Measurements from ENCODE around the gene BANK1. TPM values are rescaled to one million over a fixed set of nuclear protein-coding genes. Genes with fewer than 3 reads are reported as not detected.

Gene BANK1
- total RNA-seq, 2 experiments from 2014 or later = 0.06 to 0.10 TPM

- no peaks in the 10 kb centered on the region for H3K36me3 Mint-ChIP-seq (ENCODE audit: low read depth)
- CTCF ChIA-PET = no interaction called here
- H3K9me3 Mint-ChIP-seq = no peaks in the 10 kb centered on the region
- no peak for DNase-seq
- no peak overlapping the region for H3K27ac Mint-ChIP-seq
- H3K4me3 Mint-ChIP-seq = no peak overlapping the region
- no peaks in the 10 kb centered on the region for H3K4me1 Mint-ChIP-seq
- peaks cover 12% of the 10 kb centered on the region for H3K27me3 Mint-ChIP-seq
- POLR2A ChIA-PET = no interaction called here
These were observed 41.3 kb downstream of the BANK1 start for GRCh38 chr4:101831816-101832215.

GRCh38 chr4:101833480-101833879, 43.0 kb downstream of the BANK1 start:
- no peak overlapping the region for H3K4me3 Mint-ChIP-seq
- H3K9me3 Mint-ChIP-seq = no peaks in the 10 kb centered on the region
- no peak for DNase-seq
- ChIA-PET CTCF (no interaction called here), POLR2A (no interaction called here)
- no peaks in the 10 kb centered on the region for H3K4me1 Mint-ChIP-seq
- H3K27me3 Mint-ChIP-seq = peaks cover 13% of the 10 kb centered on the region
- H3K36me3 Mint-ChIP-seq (ENCODE audit: low read depth) = no peaks in the 10 kb centered on the region
- H3K27ac Mint-ChIP-seq = no peak overlapping the region

- Mint-ChIP-seq H3K4me3 (no peak overlapping the region), H3K36me3 (ENCODE audit: low read depth) (no peaks in the 10 kb centered on the region), H3K9me3 (no peaks in the 10 kb centered on the region), H3K4me1 (no peaks in the 10 kb centered on the region), H3K27ac (no peak overlapping the region), H3K27me3 (peaks cover 13% of the 10 kb centered on the region)
- ChIA-PET POLR2A (no interaction called here), CTCF (no interaction called here)
- no peak for DNase-seq
These were observed 44.8 kb downstream of the BANK1 start for GRCh38 chr4:101835121-101835904.

GRCh38 chr4:101843054-101843453, 52.5 kb downstream of the BANK1 start:
- H3K4me1 Mint-ChIP-seq = no peaks in the 10 kb centered on the region
- H3K27me3 Mint-ChIP-seq = peaks cover 1% of the 10 kb centered on the region
- CTCF ChIA-PET = no interaction called here
- no peaks in the 10 kb centered on the region for H3K36me3 Mint-ChIP-seq (ENCODE audit: low read depth)
- no peak for DNase-seq
- POLR2A ChIA-PET = no interaction called here
- no peak overlapping the region for H3K4me3 Mint-ChIP-seq
- no peak overlapping the region for H3K27ac Mint-ChIP-seq
- H3K9me3 Mint-ChIP-seq = no peaks in the 10 kb centered on the region

GRCh38 chr4:101846550-101846949, 56.0 kb downstream of the BANK1 start:
- Mint-ChIP-seq H3K9me3 (no peaks in the 10 kb centered on the region), H3K27ac (no peak overlapping the region), H3K4me3 (no peak overlapping the region), H3K4me1 (no peaks in the 10 kb centered on the region), H3K27me3 (no peaks in the 10 kb centered on the region), H3K36me3 (ENCODE audit: low read depth) (no peaks in the 10 kb centered on the region)
- CTCF ChIA-PET = no interaction called here
- POLR2A ChIA-PET = no interaction called here
- no peak for DNase-seq

GRCh38 chr4:101850698-101851097, 60.2 kb downstream of the BANK1 start:
- Mint-ChIP-seq H3K4me3 (no peak overlapping the region), H3K9me3 (no peaks in the 10 kb centered on the region), H3K4me1 (no peaks in the 10 kb centered on the region), H3K36me3 (ENCODE audit: low read depth) (no peaks in the 10 kb centered on the region), H3K27ac (no peak overlapping the region), H3K27me3 (no peaks in the 10 kb centered on the region)
- DNase-seq = no peak
- ChIA-PET POLR2A (interaction anchor here (0.6 kb wide), 1 partner anchor 45 kb away, joined by 4 read pairs; no protein-coding TSS in a partner anchor), CTCF (no interaction called here)

GRCh38 chr4:101851672-101852071, 61.1 kb downstream of the BANK1 start:
- no peak for DNase-seq
- CTCF ChIA-PET = no interaction called here
- H3K4me3 Mint-ChIP-seq = no peak overlapping the region
- POLR2A ChIA-PET = no interaction called here
- H3K27me3 Mint-ChIP-seq = peaks cover 3% of the 10 kb centered on the region
- no peaks in the 10 kb centered on the region for H3K9me3 Mint-ChIP-seq
- no peak overlapping the region for H3K27ac Mint-ChIP-seq
- H3K36me3 Mint-ChIP-seq (ENCODE audit: low read depth) = no peaks in the 10 kb centered on the region
- H3K4me1 Mint-ChIP-seq = no peaks in the 10 kb centered on the region

- H3K27me3 Mint-ChIP-seq = peaks cover 6% of the 10 kb centered on the region
- ChIA-PET CTCF (no interaction called here), POLR2A (interaction anchor here (0.7 kb wide), 1 partner anchor 1477 kb away, joined by 3 read pairs; no protein-coding TSS in a partner anchor)
- H3K9me3 Mint-ChIP-seq = no peaks in the 10 kb centered on the region
- H3K27ac Mint-ChIP-seq = no peak overlapping the region
- DNase-seq = no peak
- no peaks in the 10 kb centered on the region for H3K4me1 Mint-ChIP-seq
- H3K4me3 Mint-ChIP-seq = no peak overlapping the region
- no peaks in the 10 kb centered on the region for H3K36me3 Mint-ChIP-seq (ENCODE audit: low read depth)
These were observed 62.5 kb downstream of the BANK1 start for GRCh38 chr4:101853028-101853427.

- POLR2A ChIA-PET = interaction anchor here (0.7 kb wide), 1 partner anchor 1477 kb away, joined by 3 read pairs; no protein-coding TSS in a partner anchor
- Mint-ChIP-seq H3K4me3 (no peak overlapping the region), H3K9me3 (no peaks in the 10 kb centered on the region), H3K27me3 (peaks cover 6% of the 10 kb centered on the region), H3K27ac (no peak overlapping the region), H3K4me1 (no peaks in the 10 kb centered on the region), H3K36me3 (ENCODE audit: low read depth) (no peaks in the 10 kb centered on the region)
- no peak for DNase-seq
- CTCF ChIA-PET = no interaction called here
These were observed 63.2 kb downstream of the BANK1 start for GRCh38 chr4:101853691-101854090.

GRCh38 chr4:101855239-101855638, 64.7 kb downstream of the BANK1 start:
- Mint-ChIP-seq H3K4me1 (no peaks in the 10 kb centered on the region), H3K4me3 (no peak overlapping the region), H3K36me3 (ENCODE audit: low read depth) (no peaks in the 10 kb centered on the region), H3K27ac (no peak overlapping the region), H3K27me3 (peaks cover 6% of the 10 kb centered on the region), H3K9me3 (no peaks in the 10 kb centered on the region)
- ChIA-PET POLR2A (no interaction called here), CTCF (no interaction called here)
- no peak for DNase-seq

- Mint-ChIP-seq H3K27me3 (peaks cover 6% of the 10 kb centered on the region), H3K9me3 (no peaks in the 10 kb centered on the region), H3K4me1 (no peaks in the 10 kb centered on the region), H3K36me3 (ENCODE audit: low read depth) (no peaks in the 10 kb centered on the region), H3K27ac (no peak overlapping the region), H3K4me3 (no peak overlapping the region)
- CTCF ChIA-PET = no interaction called here
- POLR2A ChIA-PET = no interaction called here
- DNase-seq = no peak
These were observed 65.6 kb downstream of the BANK1 start for GRCh38 chr4:101856149-101856548.

- Mint-ChIP-seq H3K4me1 (no peaks in the 10 kb centered on the region), H3K4me3 (no peak overlapping the region), H3K36me3 (ENCODE audit: low read depth) (no peaks in the 10 kb centered on the region), H3K27ac (no peak overlapping the region), H3K27me3 (peaks cover 6% of the 10 kb centered on the region), H3K9me3 (no peaks in the 10 kb centered on the region)
- ChIA-PET POLR2A (no interaction called here), CTCF (no interaction called here)
- DNase-seq = no peak
These were observed 66.6 kb downstream of the BANK1 start for GRCh38 chr4:101857176-101857575.

- H3K4me1 Mint-ChIP-seq = no peaks in the 10 kb centered on the region
- DNase-seq = no peak
- no peaks in the 10 kb centered on the region for H3K36me3 Mint-ChIP-seq (ENCODE audit: low read depth)
- ChIA-PET CTCF (no interaction called here), POLR2A (no interaction called here)
- H3K27me3 Mint-ChIP-seq = peaks cover 6% of the 10 kb centered on the region
- no peak overlapping the region for H3K27ac Mint-ChIP-seq
- no peaks in the 10 kb centered on the region for H3K9me3 Mint-ChIP-seq
- H3K4me3 Mint-ChIP-seq = no peak overlapping the region
These were observed 68.1 kb downstream of the BANK1 start for GRCh38 chr4:101858641-101859040.

- ChIA-PET CTCF (no interaction called here), POLR2A (no interaction called here)
- no peak overlapping the region for H3K4me3 Mint-ChIP-seq
- no peaks in the 10 kb centered on the region for H3K4me1 Mint-ChIP-seq
- peaks cover 5% of the 10 kb centered on the region for H3K27me3 Mint-ChIP-seq
- H3K36me3 Mint-ChIP-seq (ENCODE audit: low read depth) = no peaks in the 10 kb centered on the region
- no peak for DNase-seq
- no peaks in the 10 kb centered on the region for H3K9me3 Mint-ChIP-seq
- H3K27ac Mint-ChIP-seq = no peak overlapping the region
These were observed 72.1 kb downstream of the BANK1 start for GRCh38 chr4:101862595-101862994.

Data from activated CD4-positive, alpha-beta T cell treated with anti-CD3 and anti-CD28 coated beads, Interleukin-2, amount 10 ng/mL, durations not matched to agents 7 days and 5 days (primary cell).